HG03442 (cell line): ENCODE data around the gene SEMA3A.

Experiments
- ATAC-seq: cut with Tn5 transposase; IDR thresholded peaks from one replicate; pipeline ENCODE4 v1.9.1; 2021; ENCODE audit warnings: mild to moderate bottlenecking, moderate library complexity; ENCODE audit not compliant: unreplicated experiment

The SEMA3A gene

GRCh38 chr7:84112771-84113170 is 81.8 kb downstream of the SEMA3A start:
- ATAC-seq, result no peak

- no peak for ATAC-seq
These were observed 82.7 kb downstream of the SEMA3A start for GRCh38 chr7:84111842-84112241.

DNA sequence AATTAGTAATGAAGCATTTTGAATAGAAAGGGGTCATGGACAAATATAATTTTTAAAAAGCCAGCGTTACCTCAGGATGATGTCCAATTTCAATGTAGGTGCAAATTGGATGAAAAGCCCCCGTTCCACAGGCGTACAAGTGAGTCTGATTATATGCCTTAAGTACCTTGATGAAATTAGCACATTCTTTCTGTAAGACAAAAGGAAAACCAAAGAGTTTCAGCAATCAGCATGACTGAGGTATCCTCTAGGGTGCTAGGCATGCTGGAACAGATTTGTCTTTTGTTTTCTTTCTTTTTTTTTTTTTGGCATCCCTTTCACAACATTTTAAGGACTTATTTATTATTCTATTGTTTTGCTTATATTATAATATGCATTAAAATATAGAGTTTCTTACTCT is 84.2 kb downstream of the SEMA3A start:
- ATAC-seq, result no peak

- ATAC-seq, result no peak
These were observed 85.8 kb downstream of the SEMA3A start for GRCh38 chr7:84108787-84109186.

DNA sequence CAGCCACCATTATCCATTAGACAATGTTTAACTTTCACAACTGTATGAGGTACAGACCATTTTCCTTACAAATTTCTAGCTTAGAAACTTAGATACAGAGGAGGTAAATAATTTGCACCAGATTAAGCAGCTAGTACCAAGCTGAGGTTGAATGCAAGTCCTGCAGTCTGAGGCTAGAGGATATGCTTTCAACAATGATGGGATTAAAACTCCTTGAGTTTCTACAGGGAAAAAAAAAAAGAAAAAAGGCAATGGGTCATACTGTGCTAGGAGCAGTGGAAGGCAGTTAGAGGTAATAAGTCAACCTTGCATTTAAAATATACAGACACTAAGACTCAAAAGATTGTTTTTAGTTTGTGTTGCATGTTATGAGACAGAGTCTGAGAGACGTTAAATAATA is 86.5 kb downstream of the SEMA3A start:
- no peak for ATAC-seq

DNA sequence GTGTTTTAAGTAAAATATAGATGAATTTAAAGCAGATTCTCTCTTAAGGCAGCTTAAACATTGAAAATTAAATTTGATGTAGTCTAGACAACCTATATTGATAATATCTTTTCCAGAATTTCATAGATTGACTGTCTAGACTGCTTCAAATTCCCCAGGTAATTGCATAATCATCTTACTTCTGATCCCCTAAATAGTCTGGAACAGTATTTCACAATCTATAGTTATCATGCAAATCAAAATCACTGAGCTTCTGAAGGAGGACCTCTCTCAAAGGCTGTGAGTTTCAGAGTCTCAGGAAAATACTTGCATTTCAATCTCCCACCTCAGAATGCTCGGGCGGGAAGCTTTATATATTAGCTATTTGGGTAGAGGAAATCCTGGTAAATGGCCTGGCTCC is 87.3 kb downstream of the SEMA3A start:
- no peak for ATAC-seq

DNA sequence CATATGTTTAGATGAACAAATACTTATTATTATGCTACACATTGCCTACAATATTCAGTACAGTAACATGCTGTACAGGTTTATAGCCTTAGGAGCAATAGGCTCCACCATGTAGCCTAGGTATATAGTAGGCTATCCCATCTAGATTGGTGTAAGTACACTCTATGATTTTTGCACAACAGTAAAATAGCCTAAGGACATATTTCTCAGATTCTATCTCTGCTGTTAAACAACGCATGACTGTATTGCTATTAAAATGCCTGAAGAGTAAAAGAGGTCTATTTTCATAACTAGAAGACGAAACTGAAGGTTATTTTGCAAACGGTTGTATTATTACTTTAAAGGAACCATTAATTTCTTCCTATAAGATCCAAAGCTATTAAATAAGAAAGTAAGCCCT is 88.3 kb downstream of the SEMA3A start:
- ATAC-seq, result no peak

DNA sequence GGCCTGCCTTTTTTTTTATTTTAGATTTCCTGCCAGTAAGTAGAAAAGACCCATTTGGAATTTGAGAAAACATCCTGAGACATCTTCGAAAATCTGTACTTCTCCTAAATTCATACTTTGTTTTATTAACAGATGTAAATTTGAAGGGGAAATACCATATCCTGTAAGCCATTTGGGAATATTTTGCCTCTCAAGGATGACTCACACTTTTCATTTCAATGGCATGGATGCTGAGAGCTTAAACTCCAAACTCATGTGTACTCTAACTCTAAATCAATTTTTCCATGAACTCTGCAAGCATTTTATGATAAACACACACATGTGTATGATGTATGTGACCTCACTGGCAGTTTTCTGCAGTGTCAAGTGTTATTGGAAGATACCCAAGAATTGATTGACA is 89.0 kb downstream of the SEMA3A start:
- ATAC-seq, result no peak

- ATAC-seq, result no peak
These were observed 89.8 kb downstream of the SEMA3A start for GRCh38 chr7:84104826-84105225.

DNA sequence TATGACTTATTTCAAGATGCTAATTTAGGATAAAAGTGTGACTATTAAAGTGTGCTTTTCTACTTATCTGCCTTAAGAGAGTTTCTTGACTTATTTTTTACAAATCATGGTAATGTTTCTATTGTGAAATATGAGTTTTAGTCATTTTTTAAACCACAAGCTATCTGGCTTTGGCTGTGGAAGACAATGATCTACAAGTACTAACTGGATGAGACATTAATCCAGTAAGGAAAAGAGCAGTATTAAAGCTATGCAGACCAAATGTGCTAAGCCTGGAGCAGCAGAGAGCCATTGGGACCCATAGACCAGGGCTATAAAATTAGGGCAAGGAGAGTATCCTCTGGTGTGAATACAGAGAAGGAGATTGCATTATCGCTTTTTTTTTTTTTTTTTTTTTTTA is 92.4 kb downstream of the SEMA3A start:
- ATAC-seq, result no peak

DNA sequence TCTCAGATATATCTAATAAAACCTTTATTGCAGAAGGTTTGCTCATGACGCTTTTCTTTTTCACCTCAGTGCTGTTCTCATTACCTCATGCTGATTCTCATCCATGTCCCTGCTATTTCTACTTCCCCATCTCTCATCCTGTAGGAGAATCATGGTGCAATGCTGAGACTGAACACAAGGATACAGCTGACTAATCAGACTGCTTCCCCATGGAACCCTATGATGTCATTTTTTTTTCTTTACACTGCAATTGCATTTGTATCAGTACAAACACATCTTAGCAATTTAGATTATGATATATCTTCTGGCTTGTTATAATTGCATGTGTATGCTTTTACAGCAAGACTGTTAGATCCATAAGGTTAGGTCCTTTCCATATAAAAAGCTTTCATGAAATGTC is 93.7 kb downstream of the SEMA3A start:
- no peak for ATAC-seq

DNA sequence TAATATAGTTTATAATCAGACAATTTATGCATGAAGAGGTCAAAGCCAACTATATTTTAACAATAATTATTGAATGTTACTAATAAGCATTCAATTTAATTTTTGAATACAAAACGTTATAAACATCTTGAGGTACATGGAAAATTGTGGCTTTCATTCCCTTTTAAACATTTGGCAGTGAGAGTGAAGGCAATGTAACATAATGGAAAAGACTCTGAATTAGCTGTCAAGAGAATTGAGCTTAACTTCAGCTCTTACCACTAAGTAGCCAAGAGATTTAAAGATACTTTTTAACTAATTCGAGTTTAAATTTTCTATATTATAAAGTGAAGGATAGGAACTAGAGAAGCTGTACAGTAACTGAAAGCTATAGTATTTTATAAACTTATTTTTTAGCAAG is 98.6 kb downstream of the SEMA3A start:
- ATAC-seq, result no peak

GRCh38 chr7:84092207-84092606 is 102.4 kb downstream of the SEMA3A start:
- ATAC-seq, result no peak

DNA sequence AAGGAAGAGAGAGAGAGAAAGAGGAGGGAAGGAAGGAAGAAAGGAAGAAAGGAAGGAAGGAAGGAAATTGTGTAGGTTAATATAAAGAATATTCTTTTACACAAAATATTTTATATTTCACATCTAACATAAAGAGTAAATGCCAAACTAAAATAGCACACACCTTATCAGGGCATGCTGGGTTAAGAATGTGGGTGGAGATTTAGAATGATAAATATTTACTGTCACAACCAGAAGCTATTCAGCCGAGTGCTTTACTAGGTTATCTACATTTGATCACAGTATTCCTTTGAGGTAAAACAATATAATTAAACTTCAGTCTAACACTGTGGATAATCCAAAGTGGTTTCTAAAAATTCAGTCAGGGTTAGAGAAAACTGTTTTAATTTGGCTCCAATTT is 103.3 kb downstream of the SEMA3A start:
- no peak for ATAC-seq

- ATAC-seq, result no peak
These were observed 105.8 kb downstream of the SEMA3A start for GRCh38 chr7:84088802-84089201.

GRCh38 chr7:84085998-84086397 is 108.6 kb downstream of the SEMA3A start:
- ATAC-seq, result no peak

DNA sequence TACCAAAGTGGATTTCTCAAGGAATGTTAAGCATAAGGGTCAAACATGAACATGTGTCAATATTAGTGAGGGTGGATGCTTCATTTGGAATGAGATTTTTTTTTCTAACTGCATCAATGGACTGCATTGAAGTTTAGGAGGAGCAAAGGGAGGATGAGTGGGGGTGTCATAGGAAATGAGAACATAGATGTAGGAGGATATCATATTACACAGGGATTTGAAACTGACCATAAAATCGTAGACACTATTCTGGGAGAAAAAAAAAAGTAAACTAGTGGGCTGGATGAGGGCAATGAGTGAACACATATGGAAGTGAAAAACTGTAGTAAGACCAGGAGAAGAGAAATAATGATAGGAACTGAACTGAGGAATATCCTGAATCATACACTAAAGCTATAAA is 109.4 kb downstream of the SEMA3A start:
- ATAC-seq, result no peak

GRCh38 chr7:84083846-84084245 is 110.7 kb downstream of the SEMA3A start:
- no peak for ATAC-seq

DNA sequence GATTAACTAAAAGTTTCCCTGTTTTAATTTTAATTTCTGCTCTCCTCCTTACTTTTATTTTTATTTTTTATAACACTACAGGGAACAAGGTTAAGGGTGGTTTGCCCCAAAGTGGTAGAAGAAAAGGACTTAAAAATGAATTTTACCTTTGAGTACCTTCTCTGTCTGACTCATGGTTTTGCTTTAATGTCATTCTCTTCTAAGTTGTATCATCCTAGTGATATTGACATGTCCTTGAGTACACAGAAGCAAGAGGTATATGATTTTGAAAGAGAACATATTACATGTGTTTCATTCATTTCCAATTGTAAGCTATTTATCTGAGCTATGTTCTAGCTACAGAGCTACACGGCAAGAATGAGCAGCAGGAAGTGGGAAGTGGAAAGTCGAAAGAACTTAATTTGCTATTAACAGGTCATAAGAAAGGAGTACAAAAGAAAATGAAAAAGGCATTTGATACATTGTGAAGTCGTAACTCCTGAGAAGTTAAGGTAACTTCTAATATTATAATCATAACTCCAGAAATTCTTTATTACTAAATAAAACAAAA is 112.5 kb downstream of the SEMA3A start:
- ATAC-seq, result no peak

- no peak for ATAC-seq
These were observed 117.3 kb downstream of the SEMA3A start for GRCh38 chr7:84077336-84077735.

GRCh38 chr7:84076219-84076618 is 118.4 kb downstream of the SEMA3A start:
- no peak for ATAC-seq

- ATAC-seq, result no peak
These were observed 121.3 kb downstream of the SEMA3A start for GRCh38 chr7:84073186-84073875.

DNA sequence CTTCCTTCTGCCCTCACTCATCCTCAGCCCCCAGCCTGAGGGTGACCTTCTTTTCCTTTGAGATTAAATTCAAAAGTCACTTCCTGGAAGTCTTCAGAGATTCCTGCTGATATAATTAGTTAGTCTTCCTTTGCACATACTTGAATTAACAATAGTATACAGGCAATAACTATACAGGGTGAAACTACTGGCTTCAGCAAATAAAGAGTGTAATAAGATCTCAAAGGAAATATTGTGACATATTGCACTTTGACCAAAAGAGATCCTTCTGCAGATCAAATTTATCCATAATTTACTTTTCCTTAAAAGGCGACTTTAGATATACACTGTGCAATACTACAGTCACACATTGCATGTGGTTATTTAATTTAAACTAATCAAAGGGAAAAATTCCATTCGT is 123.8 kb downstream of the SEMA3A start:
- no peak for ATAC-seq
